Activated T-helper 1 cell treated with anti-CD3 and anti-CD28 coated beads, Interleukin-2, amount 50 U/mL, for 16 hours (primary cell): ENCODE measurements around the gene PCDHB13.
"Not testable (repeated sequence)": the region's sequence is repeated elsewhere in the genome, so short reads cannot be mapped to it uniquely, and the experiment has no call there.

Experiments used
- DNase-seq, 2 donors: peaks; one replicate each; pipeline ENCODE4 v3.0.0-alpha.2; 2020; ENCODE audit warnings: low read depth in 1 of 2, low spot score in 1 of 2

The PCDHB13 gene

DNA sequence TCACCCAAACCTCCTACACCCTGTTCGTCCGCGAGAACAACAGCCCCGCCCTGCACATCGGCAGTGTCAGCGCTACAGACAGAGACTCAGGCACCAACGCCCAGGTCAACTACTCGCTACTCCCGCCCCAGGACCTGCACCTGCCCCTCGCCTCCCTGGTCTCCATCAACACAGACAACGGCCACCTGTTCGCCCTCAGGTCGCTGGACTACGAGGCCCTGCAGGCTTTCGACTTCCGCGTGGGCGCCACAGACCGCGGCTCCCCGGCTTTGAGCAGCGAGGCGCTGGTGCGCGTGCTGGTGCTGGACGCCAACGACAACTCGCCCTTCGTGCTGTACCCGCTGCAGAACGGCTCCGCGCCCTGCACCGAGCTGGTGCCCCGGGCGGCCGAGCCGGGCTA lies 12.6 kb upstream of the PCDHB13 start:
- not testable (repeated sequence) for DNase-seq

GRCh38 chr5:141201646-141202045 lies 12.1 kb upstream of the PCDHB13 start:
- DNase-seq: not testable (repeated sequence)

GRCh38 chr5:141208478-141208877 lies 5.2 kb upstream of the PCDHB13 start, which contains the start of gene PCDHB12:
TSS of gene PCDHB12 (plus strand) at chr5:141208719. CDS start at chr5:141208908, 189 bp downstream.
- DNase-seq: no peak

GRCh38 chr5:141210281-141210680 lies 3.4 kb upstream of the PCDHB13 start:
- not testable (repeated sequence) for DNase-seq

- not testable (repeated sequence) for DNase-seq
Measured at GRCh38 chr5:141210849-141211248, 2.9 kb upstream of the PCDHB13 start.

GRCh38 chr5:141214583-141214982 lies 864 bp downstream of the PCDHB13 start:
- not testable (repeated sequence) for DNase-seq

GRCh38 chr5:141215504-141215903 lies 1.8 kb downstream of the PCDHB13 start:
- DNase-seq: not testable (repeated sequence)

- not testable (repeated sequence) for DNase-seq
Measured at GRCh38 chr5:141216035-141216434, 2.3 kb downstream of the PCDHB13 start.

- DNase-seq: no peak
Measured at GRCh38 chr5:141223112-141223783, 9.5 kb downstream of the PCDHB13 start, which contains the start of gene PCDHB14. TSS of gene PCDHB14 (plus strand) at chr5:141223343. CDS start at chr5:141223506, 163 bp downstream.

DNA sequence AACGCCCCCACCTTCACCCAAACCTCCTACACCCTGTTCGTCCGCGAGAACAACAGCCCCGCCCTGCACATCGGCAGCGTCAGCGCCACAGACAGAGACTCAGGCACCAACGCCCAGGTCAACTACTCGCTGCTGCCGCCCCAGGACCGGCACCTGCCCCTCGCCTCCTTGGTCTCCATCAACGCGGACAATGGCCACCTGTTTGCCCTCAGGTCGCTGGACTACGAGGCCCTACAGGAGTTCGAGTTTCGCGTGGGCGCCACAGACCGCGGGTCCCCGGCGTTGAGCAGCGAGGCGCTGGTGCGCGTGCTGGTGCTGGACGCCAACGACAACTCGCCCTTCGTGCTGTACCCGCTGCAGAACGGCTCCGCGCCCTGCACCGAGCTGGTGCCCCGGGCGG lies 11.1 kb downstream of the PCDHB13 start:
- DNase-seq: not testable (repeated sequence)

DNA sequence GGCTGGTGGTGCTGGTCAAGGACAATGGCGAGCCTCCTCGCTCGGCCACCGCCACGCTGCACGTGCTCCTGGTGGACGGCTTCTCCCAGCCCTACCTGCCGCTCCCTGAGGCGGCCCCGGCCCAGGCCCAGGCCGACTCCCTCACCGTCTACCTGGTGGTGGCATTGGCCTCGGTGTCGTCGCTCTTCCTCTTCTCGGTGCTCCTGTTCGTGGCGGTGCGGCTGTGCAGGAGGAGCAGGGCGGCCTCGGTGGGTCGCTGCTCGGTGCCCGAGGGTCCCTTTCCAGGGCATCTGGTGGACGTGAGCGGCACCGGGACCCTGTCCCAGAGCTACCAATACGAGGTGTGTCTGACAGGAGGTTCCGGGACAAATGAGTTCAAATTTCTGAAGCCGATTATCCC lies 11.7 kb downstream of the PCDHB13 start:
- DNase-seq: not testable (repeated sequence)

DNA sequence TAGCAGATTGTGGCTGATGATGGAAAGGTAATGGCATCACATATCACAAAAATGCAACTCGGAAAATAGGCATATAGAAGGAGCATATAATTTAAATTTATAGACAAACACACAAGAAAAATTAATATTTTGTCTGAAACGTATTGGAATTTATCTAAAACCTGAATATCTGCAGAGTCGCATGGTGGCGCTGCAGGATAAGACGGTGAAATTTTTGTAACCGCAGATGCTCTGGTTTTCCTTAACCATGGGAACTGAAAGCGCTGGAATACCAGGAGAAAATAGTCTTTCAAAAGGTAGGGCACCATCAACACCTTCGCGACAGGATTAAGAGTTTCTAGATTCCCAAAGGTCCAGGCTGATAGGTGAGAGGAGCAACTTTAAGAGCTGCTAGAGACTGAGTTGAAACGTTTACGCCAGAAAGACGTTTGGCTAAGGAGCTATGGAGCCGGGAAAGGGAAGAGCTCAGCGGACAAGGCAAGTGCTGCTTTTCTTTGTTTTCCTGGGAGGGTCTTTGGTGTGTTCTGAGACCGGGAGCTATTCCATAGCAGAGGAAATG lies 20.5 kb downstream of the PCDHB13 start:
- no peak for DNase-seq

DNA sequence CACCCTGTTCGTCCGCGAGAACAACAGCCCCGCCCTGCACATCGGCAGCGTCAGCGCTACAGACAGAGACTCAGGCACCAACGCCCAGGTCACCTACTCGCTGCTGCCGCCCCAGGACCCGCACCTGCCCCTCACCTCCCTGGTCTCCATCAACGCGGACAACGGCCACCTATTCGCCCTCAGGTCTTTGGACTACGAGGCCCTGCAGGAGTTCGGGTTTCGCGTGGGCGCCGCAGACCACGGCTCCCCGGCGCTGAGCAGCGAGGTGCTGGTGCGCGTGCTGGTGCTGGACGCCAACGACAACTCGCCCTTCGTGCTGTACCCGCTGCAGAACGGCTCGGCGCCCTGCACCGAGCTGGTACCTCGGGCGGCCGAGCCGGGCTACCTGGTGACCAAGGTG lies 22.2 kb downstream of the PCDHB13 start:
- not testable (repeated sequence) for DNase-seq

DNA sequence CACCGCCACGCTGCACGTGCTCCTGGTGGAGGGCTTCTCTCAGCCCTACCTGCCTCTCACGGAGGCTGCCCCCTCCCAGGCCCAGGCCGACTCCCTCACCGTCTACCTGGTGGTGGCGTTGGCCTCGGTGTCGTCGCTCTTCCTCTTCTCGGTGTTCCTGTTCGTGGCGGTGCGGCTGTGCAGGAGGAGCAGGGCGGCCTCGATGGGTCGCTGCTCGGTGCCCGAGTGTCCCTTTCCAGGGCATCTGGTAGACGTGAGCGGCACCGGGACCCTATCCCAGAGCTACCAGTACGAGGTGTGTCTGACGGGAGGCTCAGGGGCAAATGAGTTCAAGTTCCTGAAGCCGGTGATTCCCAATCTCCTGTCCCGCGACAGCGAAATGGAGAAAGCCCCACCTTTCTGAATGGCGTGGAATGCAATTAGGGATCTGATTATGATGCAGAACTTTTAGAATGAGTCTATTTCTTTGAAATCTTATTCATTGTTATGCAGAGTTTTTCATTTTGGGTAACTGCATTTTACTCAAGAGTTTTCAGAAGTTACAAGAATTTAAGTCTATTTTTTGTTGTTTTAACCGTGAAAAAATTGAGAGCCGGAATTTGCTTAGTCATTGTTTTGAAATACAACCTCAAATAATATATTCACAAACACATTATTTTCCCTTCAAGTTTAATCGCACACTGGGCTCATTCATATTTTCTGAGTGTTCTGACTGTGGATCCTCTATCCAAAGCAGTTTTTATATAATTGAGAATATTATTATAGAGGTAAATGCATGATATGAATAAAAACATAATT lies 23.0 kb downstream of the PCDHB13 start:
- no peak for DNase-seq

DNA sequence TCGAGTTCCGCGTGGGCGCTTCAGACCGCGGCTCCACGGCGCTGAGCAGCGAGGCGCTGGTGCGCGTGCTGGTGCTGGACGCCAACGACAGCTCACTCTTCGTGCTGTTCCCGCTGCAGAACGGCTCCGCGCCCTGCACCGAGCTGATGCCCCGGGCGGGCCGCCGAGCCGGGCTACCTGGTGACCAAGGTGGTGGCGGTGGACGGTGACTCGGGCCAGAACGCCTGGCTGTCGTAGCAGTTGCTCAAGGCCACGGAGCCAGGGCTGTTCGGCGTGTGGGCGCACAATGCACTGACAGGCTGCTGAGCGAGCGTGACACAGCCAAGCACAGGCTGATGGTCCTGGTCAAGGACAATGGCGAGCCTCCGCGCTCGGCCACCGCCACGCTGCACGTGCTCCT lies 27.8 kb downstream of the PCDHB13 start:
- no peak for DNase-seq

GRCh38 chr5:141245250-141245717 lies 31.6 kb downstream of the PCDHB13 start, which contains the start of gene PCDHB15:
TSS of gene PCDHB15 (plus strand) at chr5:141245395. CDS start at chr5:141245579, 184 bp downstream.
- no peak for DNase-seq

- not testable (repeated sequence) for DNase-seq
Measured at GRCh38 chr5:141246971-141247370, 33.3 kb downstream of the PCDHB13 start.

- not testable (repeated sequence) for DNase-seq
Measured at GRCh38 chr5:141247434-141247833, 33.7 kb downstream of the PCDHB13 start.

DNA sequence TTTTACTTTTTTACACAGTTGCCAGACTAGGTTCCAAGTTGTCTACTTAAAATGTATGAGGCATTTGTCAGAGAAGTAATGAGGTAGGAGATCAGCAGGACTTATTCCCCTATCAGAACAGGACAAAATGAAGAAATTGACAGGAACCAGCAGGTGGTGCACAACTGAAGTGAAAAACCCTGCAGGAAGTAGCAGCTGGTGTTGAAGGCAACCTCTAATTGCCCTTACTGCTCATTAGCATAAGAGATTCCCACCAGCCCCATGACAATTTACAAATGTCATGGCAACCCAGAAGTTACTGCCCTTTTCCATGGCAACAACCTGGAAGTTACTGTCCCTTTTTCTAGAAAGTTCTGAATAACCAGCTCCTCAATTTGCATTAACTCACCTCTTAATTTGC lies 36.9 kb downstream of the PCDHB13 start:
- DNase-seq: no peak

- no peak for DNase-seq
Measured at GRCh38 chr5:141258464-141258863, 44.7 kb downstream of the PCDHB13 start.

- no peak for DNase-seq
Measured at GRCh38 chr5:141258948-141259347, 45.2 kb downstream of the PCDHB13 start.
